Lung (tissue), 12 donors: ENCODE data around the gene TMEM164. TPM values are rescaled to one million over a fixed set of nuclear protein-coding genes. Genes with fewer than 3 reads are reported as not detected.

Experiments used
- ATAC-seq: fragments of 200-7000 bp; cut with Tn5 transposase; one replicate; pipeline ENCODE4 v1.9.1; 2020; ENCODE audit warnings: moderate number of reproducible peaks; ENCODE audit not compliant: insufficient read depth, low FRiP score
- DNase-seq, 3 donors: peaks; one replicate each; pipeline ENCODE4 v3.0.0-alpha.2; 2013 to 2017
- H3K27ac ChIP-seq, 2 donors: one replicate each; pipeline ENCODE4 v1.5.1; 2013; ENCODE audit warnings: mild to moderate bottlenecking in 2 of 2, moderate library complexity in 2 of 2, control low read depth in 1 of 2, inconsistent platforms in 1 of 2, low read depth in 1 of 2, low read length in 1 of 2
- H3K27me3 ChIP-seq, 3 donors: one replicate each; pipeline ENCODE4 v1.5.1; 2013; ENCODE audit warnings: low read length in 2 of 3; ENCODE audit not compliant: control insufficient read depth in 3 of 3, insufficient read depth in 3 of 3
- H3K36me3 ChIP-seq, 4 donors: one replicate each; pipeline ENCODE4 v1.5.1; 2013; ENCODE audit warnings: low read length in 4 of 4, mild to moderate bottlenecking in 1 of 4, moderate library complexity in 1 of 4; ENCODE audit not compliant: control insufficient read depth in 4 of 4, insufficient read depth in 4 of 4
- H3K4me1 ChIP-seq, 5 donors: one replicate each; pipeline ENCODE4 v1.5.1; 2013; ENCODE audit warnings: low read length in 5 of 5, mild to moderate bottlenecking in 2 of 5, moderate library complexity in 1 of 5; ENCODE audit not compliant: control insufficient read depth in 5 of 5, insufficient read depth in 5 of 5
- H3K4me3 ChIP-seq: one replicate; pipeline ENCODE4 v1.5.1; 2013; ENCODE audit warnings: mild to moderate bottlenecking, control low read depth, moderate library complexity
- H3K9ac ChIP-seq, 2 donors: one replicate each; pipeline ENCODE4 v1.5.1; 2013; ENCODE audit warnings: low read length in 2 of 2, control low read depth in 1 of 2; ENCODE audit not compliant: insufficient read depth in 1 of 2
- H3K9me3 ChIP-seq, 4 donors: one replicate each; pipeline ENCODE4 v1.5.1; 2013; ENCODE audit warnings: low read length in 3 of 4, mild to moderate bottlenecking in 1 of 4, moderate library complexity in 1 of 4; ENCODE audit not compliant: control insufficient read depth in 4 of 4, insufficient read depth in 3 of 4
- WGBS, 2 donors: extraction: QIAGEN DNeasy Blood & Tissue Kit; methylation state at CpG; one replicate each; pipeline ENCODE4 v1.1.7; 2013; 5-methylcytosine and 5-hydroxymethylcytosine counted together
- polyA plus RNA-seq, 2 donors: library from polyadenylated mRNA; stranded (reverse); fragments of 200-250 nt; gene quantifications; one replicate each; pipeline ENCODE4 v1.2.1, GENCODE V29; 2013
- total RNA-seq, 2 donors: library from RNA; depleted of rRNA in 1 of 2; stranded (reverse); fragments of >200 nt in 1 of 2; gene quantifications; one replicate each; pipeline ENCODE4 v1.2.1, GENCODE V29; 2014 to 2021
- TF ChIP-seq, protein P1 (sequence below): IDR thresholded peaks from 2 replicates; pipeline ENCODE4 v1.5.1; 2012; ENCODE audit warnings: mild to moderate bottlenecking; ENCODE audit errors: control extremely low read depth, extremely low read depth
- donor health status: control.
- donor health status: control.
- donor health status: Bipolar disorder and iron deficiency.
- donor health status: healthy.
- donor health status: DM: yes; HTN: yes; CAD: no.

Gene TMEM164
- total and polyA plus RNA-seq, 4 donors, result 22.4 to 87.0 (median 38.0) TPM

- ATAC-seq (no peak), DNase-seq (no peak)
- Histone ChIP-seq H3K9ac (no peak overlapping the region), H3K27ac (no peak overlapping the region), H3K9me3 (peaks cover 0 to 2% (median 0%) of the 10 kb centered on the region in 4 donors), H3K36me3 (no peaks in the 10 kb centered on the region), H3K27me3 (peaks cover 0 to 15% (median 0%) of the 10 kb centered on the region in 3 donors), H3K4me1 (peaks cover 0 to 2% (median 0%) of the 10 kb centered on the region in 5 donors), H3K4me3 (no peak overlapping the region)
- TF ChIP-seq, protein P1, sequence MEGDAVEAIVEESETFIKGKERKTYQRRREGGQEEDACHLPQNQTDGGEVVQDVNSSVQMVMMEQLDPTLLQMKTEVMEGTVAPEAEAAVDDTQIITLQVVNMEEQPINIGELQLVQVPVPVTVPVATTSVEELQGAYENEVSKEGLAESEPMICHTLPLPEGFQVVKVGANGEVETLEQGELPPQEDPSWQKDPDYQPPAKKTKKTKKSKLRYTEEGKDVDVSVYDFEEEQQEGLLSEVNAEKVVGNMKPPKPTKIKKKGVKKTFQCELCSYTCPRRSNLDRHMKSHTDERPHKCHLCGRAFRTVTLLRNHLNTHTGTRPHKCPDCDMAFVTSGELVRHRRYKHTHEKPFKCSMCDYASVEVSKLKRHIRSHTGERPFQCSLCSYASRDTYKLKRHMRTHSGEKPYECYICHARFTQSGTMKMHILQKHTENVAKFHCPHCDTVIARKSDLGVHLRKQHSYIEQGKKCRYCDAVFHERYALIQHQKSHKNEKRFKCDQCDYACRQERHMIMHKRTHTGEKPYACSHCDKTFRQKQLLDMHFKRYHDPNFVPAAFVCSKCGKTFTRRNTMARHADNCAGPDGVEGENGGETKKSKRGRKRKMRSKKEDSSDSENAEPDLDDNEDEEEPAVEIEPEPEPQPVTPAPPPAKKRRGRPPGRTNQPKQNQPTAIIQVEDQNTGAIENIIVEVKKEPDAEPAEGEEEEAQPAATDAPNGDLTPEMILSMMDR, result no peak
- WGBS, 2 donors, result 89 to 100% methylated on average over 1 of the region's 1 CpG
These were observed 159.2 kb downstream of the TMEM164 start for GRCh38 chrX:110162131-110162530.

GRCh38 chrX:110162867-110163266 is 160.0 kb downstream of the TMEM164 start:
- H3K36me3 ChIP-seq, result no peaks in the 10 kb centered on the region
- WGBS, 2 donors, result 38 to 89% methylated on average over 1 of the region's 1 CpG
- no peak for ATAC-seq
- DNase-seq, result no peak
- peaks cover 0 to 2% (median 0%) of the 10 kb centered on the region in 4 donors for H3K9me3 ChIP-seq
- no peak overlapping the region for H3K9ac ChIP-seq
- TF ChIP-seq, protein P1, result no peak
- H3K4me1 ChIP-seq, result peaks cover 0 to 2% (median 0%) of the 10 kb centered on the region in 5 donors
- peaks cover 0 to 15% (median 0%) of the 10 kb centered on the region in 3 donors for H3K27me3 ChIP-seq
- H3K4me3 ChIP-seq, result no peak overlapping the region
- no peak overlapping the region for H3K27ac ChIP-seq

GRCh38 chrX:110163488-110163887 is 160.6 kb downstream of the TMEM164 start:
- H3K27ac ChIP-seq, result no peak overlapping the region
- peaks cover 0 to 15% (median 0%) of the 10 kb centered on the region in 3 donors for H3K27me3 ChIP-seq
- no peaks in the 10 kb centered on the region for H3K36me3 ChIP-seq
- peak in 1 of 3 donors; percentile 26 for DNase-seq
- 39 to 42% methylated on average over 3 of the region's 3 CpGs for WGBS, 2 donors
- TF ChIP-seq, protein P1, result no peak
- H3K4me3 ChIP-seq, result no peak overlapping the region
- no peak overlapping the region for H3K9ac ChIP-seq
- H3K4me1 ChIP-seq, result peaks cover 0 to 2% (median 0%) of the 10 kb centered on the region in 5 donors
- ATAC-seq, result no peak
- H3K9me3 ChIP-seq, result peaks cover 0 to 2% (median 0%) of the 10 kb centered on the region in 4 donors

GRCh38 chrX:110167952-110168451 is 165.1 kb downstream of the TMEM164 start:
- TF ChIP-seq, protein P1, result no peak
- WGBS, 2 donors, result 38 to 79% methylated on average over 3 to 9 of the region's 9 CpGs
- peak in 1 of 3 donors; percentile 31 for DNase-seq
- Histone ChIP-seq H3K9me3 (no peaks in the 10 kb centered on the region), H3K9ac (no peak overlapping the region), H3K36me3 (peaks cover 0 to 3% (median 0%) of the 10 kb centered on the region in 4 donors), H3K27me3 (peaks cover 0 to 6% (median 2%) of the 10 kb centered on the region in 3 donors), H3K27ac (no peak overlapping the region), H3K4me3 (no peak overlapping the region), H3K4me1 (peaks cover 0 to 3% (median 0%) of the 10 kb centered on the region in 5 donors)
- no peak for ATAC-seq
